CD4-positive, alpha-beta T cell treated with Interleukin-15 for 4 hours (primary cell): ENCODE measurements around the gene FITM2.
"Not testable (repeated sequence)": the region's sequence is repeated elsewhere in the genome, so short reads cannot be mapped to it uniquely, and the experiment has no call there.

Experiments used
- DNase-seq: peaks from one replicate; pipeline ENCODE4 v3.0.0-alpha.2; 2020; ENCODE audit warnings: low spot score

Gene FITM2

GRCh38 chr20:44334306-44334705 lies 23.3 kb upstream of the FITM2 start:
- no peak for DNase-seq

GRCh38 chr20:44331201-44331600 lies 20.2 kb upstream of the FITM2 start:
- DNase-seq, result no peak

- DNase-seq, result no peak
Measured at GRCh38 chr20:44328428-44328827, 17.4 kb upstream of the FITM2 start.

- not testable (repeated sequence) for DNase-seq
Measured at GRCh38 chr20:44327748-44328147, 16.7 kb upstream of the FITM2 start.

GRCh38 chr20:44326391-44327159 lies 15.6 kb upstream of the FITM2 start:
- DNase-seq, result no peak

GRCh38 chr20:44324343-44324742 lies 13.3 kb upstream of the FITM2 start:
- no peak for DNase-seq

- DNase-seq, result no peak
Measured at GRCh38 chr20:44319839-44320422, 8.9 kb upstream of the FITM2 start.

- DNase-seq, result no peak
Measured at GRCh38 chr20:44314870-44315269, 3.9 kb upstream of the FITM2 start.

GRCh38 chr20:44309763-44310663 lies 989 bp downstream of the FITM2 start:
- DNase-seq, result no peak

GRCh38 chr20:44306927-44307326 lies 4.1 kb downstream of the FITM2 start:
- DNase-seq, result no peak

- no peak for DNase-seq
Measured at GRCh38 chr20:44304383-44304782, 6.6 kb downstream of the FITM2 start.

GRCh38 chr20:44302736-44303135 lies 8.3 kb downstream of the FITM2 start:
- DNase-seq, result no peak

- no peak for DNase-seq
Measured at GRCh38 chr20:44302026-44302669, 8.9 kb downstream of the FITM2 start.

GRCh38 chr20:44301285-44301684 lies 9.7 kb downstream of the FITM2 start:
- no peak for DNase-seq

GRCh38 chr20:44299011-44299535 lies 11.9 kb downstream of the FITM2 start:
- not testable (repeated sequence) for DNase-seq

GRCh38 chr20:44297721-44298120 lies 13.3 kb downstream of the FITM2 start:
- no peak for DNase-seq

GRCh38 chr20:44296011-44296410 lies 15.0 kb downstream of the FITM2 start:
- DNase-seq, result no peak

- DNase-seq, result no peak
Measured at GRCh38 chr20:44291754-44292153, 19.2 kb downstream of the FITM2 start.

- DNase-seq, result no peak
Measured at GRCh38 chr20:44288252-44288651, 22.8 kb downstream of the FITM2 start.

GRCh38 chr20:44287272-44288097 lies 23.5 kb downstream of the FITM2 start:
- no peak for DNase-seq

- DNase-seq, result no peak
Measured at GRCh38 chr20:44284032-44284431, 27.0 kb downstream of the FITM2 start.
